ENCODE data around the gene MNX1. TPM values are rescaled to one million over a fixed set of nuclear protein-coding genes. Genes with fewer than 3 reads are reported as not detected.

Gene MNX1
- total RNA-seq, 1 donor from 2014 or later: not detected

DNA sequence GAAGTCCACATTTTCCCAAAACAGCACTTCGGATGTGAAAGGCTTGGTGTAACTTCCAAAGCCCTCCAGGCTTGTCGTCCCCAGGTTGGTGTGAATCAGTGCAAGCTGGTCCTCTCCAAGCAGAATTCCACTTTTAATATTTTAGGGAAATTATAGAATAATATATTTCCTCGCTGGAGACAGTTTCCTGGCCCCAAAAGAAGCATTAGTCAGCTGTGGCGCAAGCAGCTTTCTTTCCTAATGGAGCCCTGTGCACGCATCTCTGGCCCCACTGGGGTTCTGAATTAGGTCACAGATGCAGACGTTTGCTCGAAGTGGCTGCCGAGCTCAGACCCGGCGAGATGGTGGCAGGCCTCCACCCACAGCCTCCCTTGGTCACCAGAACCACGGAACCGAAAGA lies 33.3 kb upstream of the MNX1 start:
- TF ChIP-seq CTCF (IDR thresholded peaks at IDR 0.05; ENCODE audit: insufficient read depth, low read depth, low read length) (no peak), EZH2 (IDR thresholded peaks at IDR 0.05; ENCODE audit: insufficient read depth, low read length) (no peak)

GRCh38 chr7:157041514-157042277 lies 31.2 kb upstream of the MNX1 start:
- peaks cover 3% of the 10 kb centered on the region for H3K27me3 ChIP-seq (ENCODE audit: insufficient read depth, low read length)
- no peak for FAIRE-seq

More for the DNA sequence above, 33.3 kb upstream of the MNX1 start:
- H3K9me3 Mint-ChIP-seq (ENCODE audit: unreplicated experiment): peaks cover 2% of the 10 kb centered on the region
- DNase-seq (ENCODE audit: low read depth) (no peak), FAIRE-seq (no peak)
- no peaks in the 10 kb centered on the region for H3K4me1 Mint-ChIP-seq (ENCODE audit: low read depth, unreplicated experiment)
- Histone ChIP-seq H3K27me3 (ENCODE audit: insufficient read depth, low read length) (peaks cover 3% of the 10 kb centered on the region), H3K4me2 (ENCODE audit: low read length) (peak overlapping the region; percentile 65), H3K27ac (ENCODE audit: low read depth, low read length) (peak overlapping the region; percentile 50), H3K4me3 (ENCODE audit: insufficient read depth, low read depth, low read length) (peak overlapping the region; percentile 25), H3K4me1 (ENCODE audit: insufficient read depth, low read length) (peaks cover 11% of the 10 kb centered on the region), H3K36me3 (ENCODE audit: insufficient read depth, low read length) (no peaks in the 10 kb centered on the region), H2AFZ (ENCODE audit: low read depth, low read length) (peak overlapping the region; percentile 41), H4K20me1 (ENCODE audit: insufficient read depth, low read length) (no peaks in the 10 kb centered on the region), H3K9ac (ENCODE audit: low read length) (no peak overlapping the region), H3K9me3 (ENCODE audit: insufficient read depth, low read depth, low read length) (no peaks in the 10 kb centered on the region), H3K79me2 (ENCODE audit: insufficient read depth, low read length) (no peaks in the 10 kb centered on the region)
- no peaks in the 10 kb centered on the region for H3K36me3 Mint-ChIP-seq (ENCODE audit: low read depth, unreplicated experiment)
- H3K4me3 Mint-ChIP-seq (ENCODE audit: unreplicated experiment): no peak overlapping the region
- no peak overlapping the region for H3K27ac Mint-ChIP-seq (ENCODE audit: unreplicated experiment)
- H3K27me3 Mint-ChIP-seq (ENCODE audit: low read depth, unreplicated experiment): peaks cover 29% of the 10 kb centered on the region

More at GRCh38 chr7:157041514-157042277, 31.2 kb upstream of the MNX1 start:
- Mint-ChIP-seq H3K36me3 (ENCODE audit: low read depth, unreplicated experiment) (no peaks in the 10 kb centered on the region), H3K27ac (ENCODE audit: unreplicated experiment) (no peak overlapping the region), H3K4me3 (ENCODE audit: unreplicated experiment) (no peak overlapping the region), H3K9me3 (ENCODE audit: unreplicated experiment) (peaks cover 5% of the 10 kb centered on the region), H3K4me1 (ENCODE audit: low read depth, unreplicated experiment) (no peaks in the 10 kb centered on the region), H3K27me3 (ENCODE audit: low read depth, unreplicated experiment) (peaks cover 41% of the 10 kb centered on the region)
- no peaks in the 10 kb centered on the region for H3K79me2 ChIP-seq (ENCODE audit: insufficient read depth, low read length)
- H3K9me3 ChIP-seq (ENCODE audit: insufficient read depth, low read depth, low read length): no peaks in the 10 kb centered on the region
- no peak for TF ChIP-seq EZH2 (IDR thresholded peaks at IDR 0.05; ENCODE audit: insufficient read depth, low read length)
- TF ChIP-seq CTCF (IDR thresholded peaks at IDR 0.05; ENCODE audit: insufficient read depth, low read depth, low read length): no peak
- H2AFZ ChIP-seq (ENCODE audit: low read depth, low read length): no peak overlapping the region
- H3K9ac ChIP-seq (ENCODE audit: low read length): no peak overlapping the region
- peaks cover 8% of the 10 kb centered on the region for H3K4me1 ChIP-seq (ENCODE audit: insufficient read depth, low read length)
- DNase-seq (ENCODE audit: low read depth): no peak
- no peak overlapping the region for H3K27ac ChIP-seq (ENCODE audit: low read depth, low read length)
- H3K4me2 ChIP-seq (ENCODE audit: low read length): no peak overlapping the region
- no peaks in the 10 kb centered on the region for H3K36me3 ChIP-seq (ENCODE audit: insufficient read depth, low read length)
- H3K4me3 ChIP-seq (ENCODE audit: insufficient read depth, low read depth, low read length): no peak overlapping the region
- H4K20me1 ChIP-seq (ENCODE audit: insufficient read depth, low read length): no peaks in the 10 kb centered on the region

All from astrocyte (in vitro differentiated cells and primary cell).